Activated effector memory CD4-positive, alpha-beta T cell treated with Interleukin-2 at 50 U/mL for 16 hours (primary cell): Measurements from ENCODE around the gene TCEAL6.
"Not testable (repeated sequence)": the region's sequence is repeated elsewhere in the genome, so short reads cannot be mapped to it uniquely, and the experiment has no call there.

Source experiments
- DNase-seq: peaks from one replicate; pipeline ENCODE4 v3.0.0-alpha.2; 2020

The TCEAL6 gene

GRCh38 chrX:102142274-102142673, at the start of gene TCEAL6:
Gene TCEAL6, minus strand, starts transcription at chrX:102142481.
- DNase-seq: not testable (repeated sequence)

DNA sequence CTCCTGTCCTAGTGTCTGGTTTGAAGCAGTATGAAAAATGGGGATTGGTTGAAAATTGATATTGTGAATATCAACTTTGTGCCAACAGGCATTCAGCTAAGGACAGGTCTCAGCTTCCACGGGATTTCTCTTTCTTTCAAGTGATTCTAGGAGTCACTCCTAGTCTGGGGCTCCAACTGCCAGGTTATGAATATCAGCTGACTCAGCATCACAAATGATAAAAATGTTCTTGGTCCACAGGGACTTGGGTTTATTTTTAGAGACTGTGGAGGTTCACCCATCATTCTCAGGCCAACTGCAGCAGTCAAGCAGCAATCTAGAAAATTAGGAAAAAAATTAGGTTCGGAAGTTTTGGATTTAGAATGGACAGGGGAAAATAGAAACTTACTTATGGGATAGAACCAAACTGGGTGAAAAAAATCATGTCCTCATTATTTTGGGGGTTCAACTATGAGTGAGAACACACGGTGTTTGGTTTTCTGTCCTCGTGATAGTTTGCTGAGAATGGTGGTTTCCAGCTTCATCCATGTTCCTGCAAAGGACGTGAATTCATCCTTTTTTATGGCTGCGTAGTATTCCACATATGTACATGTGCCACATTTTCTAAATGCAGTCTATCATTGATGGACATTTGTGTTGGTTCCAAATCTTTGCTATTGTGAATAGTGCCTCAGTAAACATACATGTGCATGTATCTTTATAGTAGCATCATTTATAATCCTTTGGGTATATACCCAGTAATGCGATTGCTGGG, 43.9 kb upstream of the TCEAL6 start:
- DNase-seq: no peak

GRCh38 chrX:102155806-102156179, 13.5 kb upstream of the TCEAL6 start, which contains the start of gene BEX5:
Gene BEX5, minus strand, starts transcription at chrX:102155977. Its CDS starts 1,712 bp downstream, at chrX:102154265.
- DNase-seq: peak; percentile 39

DNA sequence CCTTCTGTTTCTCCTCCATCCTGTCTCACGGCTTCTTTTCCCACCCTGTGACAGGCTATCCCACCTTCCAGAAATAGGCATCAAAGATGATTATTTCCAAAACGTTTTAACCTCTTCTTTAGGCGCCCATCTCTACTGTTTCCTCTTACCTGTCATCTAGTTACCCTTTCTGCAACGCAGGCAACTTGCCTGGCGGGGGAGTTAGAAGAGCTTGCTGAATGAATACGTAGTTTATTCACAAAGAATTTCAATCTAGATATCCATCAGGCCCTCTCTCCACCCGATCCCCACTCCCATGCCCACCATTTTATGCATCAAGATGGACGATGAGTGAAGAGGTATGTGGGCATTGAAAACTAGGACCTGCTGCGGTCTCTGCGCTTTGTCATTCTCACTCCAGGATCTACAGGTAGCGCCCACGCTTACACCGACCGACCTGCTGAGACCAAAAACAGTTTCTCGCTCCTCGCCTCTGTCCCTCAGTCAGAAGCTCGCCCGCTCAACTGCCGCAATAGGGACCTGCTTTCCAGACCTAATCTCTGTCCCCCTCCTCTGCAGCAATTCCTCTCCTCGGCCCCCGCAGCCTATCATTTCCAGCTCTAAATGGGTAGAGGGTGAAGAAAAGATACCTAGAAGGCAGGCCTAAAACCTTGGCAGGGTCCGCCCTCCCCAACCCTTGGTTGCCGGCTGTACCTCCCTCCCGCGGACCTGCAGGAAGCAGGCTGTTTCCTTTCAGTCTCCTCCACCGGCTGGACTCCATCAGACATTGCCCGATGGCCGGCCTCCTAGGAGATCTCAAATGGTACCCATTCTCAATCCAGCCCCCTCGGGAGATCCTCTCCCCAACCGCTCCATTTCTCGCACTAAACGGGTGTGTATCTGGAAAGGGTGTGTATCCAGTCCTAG, 12.9 kb upstream of the TCEAL6 start:
- peak; percentile 5 for DNase-seq

DNA sequence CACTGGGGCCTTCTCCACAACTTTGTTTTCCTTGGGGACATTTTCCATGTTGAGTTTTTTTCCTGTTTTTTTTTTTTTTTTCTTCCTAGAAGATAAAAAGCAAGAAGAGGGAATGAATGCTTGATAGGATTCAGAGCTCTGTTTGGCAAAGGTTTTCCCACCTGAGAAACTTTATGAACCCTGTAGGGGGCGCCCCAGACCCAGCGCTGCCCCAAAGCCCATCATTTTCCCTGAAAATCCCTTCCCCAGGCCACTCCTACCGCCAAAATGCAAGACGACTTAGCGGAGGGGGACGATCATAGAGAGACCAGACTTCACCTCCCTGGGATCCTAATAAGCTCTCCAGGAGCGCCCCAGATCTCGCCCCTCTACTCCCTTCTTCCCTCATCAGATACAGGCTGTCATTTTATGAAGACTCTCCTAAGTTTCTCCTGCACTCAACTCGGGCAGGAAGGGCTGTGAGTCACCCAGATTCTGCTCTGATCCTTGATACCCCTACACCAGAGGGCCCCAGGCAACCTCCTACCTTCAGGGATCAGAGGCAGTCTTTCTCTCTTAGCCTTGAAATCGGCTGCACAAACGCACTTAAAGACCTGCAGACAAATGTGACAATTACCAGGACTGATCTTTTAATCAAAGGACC, 12.1 kb upstream of the TCEAL6 start:
- peak; percentile 0 for DNase-seq

DNA sequence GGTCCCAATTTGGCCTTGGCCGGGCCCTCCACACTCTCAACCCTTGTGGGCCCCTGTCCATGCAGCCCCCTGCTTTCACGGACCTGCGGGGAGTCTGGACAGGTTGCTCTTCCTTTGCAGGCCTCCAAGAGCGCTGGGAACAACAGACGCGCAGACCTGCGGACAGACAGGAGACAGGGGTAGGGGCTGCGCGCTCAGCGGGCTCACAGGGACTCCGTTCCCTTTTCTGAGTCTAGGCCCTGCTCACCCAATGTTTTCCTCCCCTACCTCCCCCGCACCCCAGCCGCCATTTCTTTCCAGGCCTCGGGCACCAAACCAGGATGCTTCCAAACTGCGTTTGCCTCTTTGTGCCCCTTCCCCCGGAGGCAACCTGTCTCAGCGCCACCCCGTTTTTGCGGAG, 650 bp downstream of the TCEAL6 start:
- not testable (repeated sequence) for DNase-seq

DNA sequence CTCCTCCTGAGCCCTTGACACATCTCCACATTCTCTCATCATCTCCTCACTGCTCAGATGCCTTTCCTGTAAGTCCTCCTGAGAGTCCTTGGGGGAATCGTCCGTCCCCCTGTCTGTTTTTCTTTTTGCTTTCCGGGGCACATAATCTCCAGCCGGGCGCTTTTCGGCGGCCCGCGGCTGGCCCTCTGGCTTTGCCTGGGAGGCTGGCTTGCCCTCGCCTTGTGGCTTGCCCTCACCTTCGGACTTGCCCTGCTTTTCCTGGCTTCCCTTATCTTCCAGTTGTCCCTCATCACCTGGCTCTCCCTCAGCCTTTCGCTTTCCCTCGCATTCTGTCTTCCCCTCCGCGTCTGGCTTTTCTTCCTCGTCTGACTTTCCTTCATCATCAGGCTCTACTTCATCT, 1.4 kb downstream of the TCEAL6 start:
- DNase-seq: not testable (repeated sequence)

DNA sequence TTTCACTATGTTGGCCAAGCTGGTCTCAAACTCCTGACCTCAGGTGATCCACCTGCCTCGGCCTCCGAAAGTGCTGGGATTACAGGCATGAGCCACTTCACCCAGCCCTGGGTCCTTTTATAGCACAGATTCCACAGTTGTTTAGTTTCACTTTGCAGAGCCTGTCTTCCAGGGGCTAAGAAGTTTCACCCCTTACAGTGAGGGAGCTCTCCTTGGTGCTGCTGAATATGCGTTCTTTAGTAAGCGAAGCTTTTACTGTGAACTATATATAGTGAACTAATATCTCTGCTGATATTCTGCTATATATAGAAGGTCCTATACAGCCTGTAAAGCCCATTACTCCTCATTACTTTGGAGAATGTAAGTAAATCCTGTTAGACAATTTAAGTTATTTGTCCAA, 4.2 kb downstream of the TCEAL6 start:
- DNase-seq: no peak

- no peak for DNase-seq
Measured at GRCh38 chrX:102129473-102129872, 12.8 kb downstream of the TCEAL6 start.

- DNase-seq: no peak
Measured at GRCh38 chrX:102126863-102127262, 15.4 kb downstream of the TCEAL6 start.

GRCh38 chrX:102126080-102126818, 16.0 kb downstream of the TCEAL6 start:
- DNase-seq: not testable (repeated sequence)

DNA sequence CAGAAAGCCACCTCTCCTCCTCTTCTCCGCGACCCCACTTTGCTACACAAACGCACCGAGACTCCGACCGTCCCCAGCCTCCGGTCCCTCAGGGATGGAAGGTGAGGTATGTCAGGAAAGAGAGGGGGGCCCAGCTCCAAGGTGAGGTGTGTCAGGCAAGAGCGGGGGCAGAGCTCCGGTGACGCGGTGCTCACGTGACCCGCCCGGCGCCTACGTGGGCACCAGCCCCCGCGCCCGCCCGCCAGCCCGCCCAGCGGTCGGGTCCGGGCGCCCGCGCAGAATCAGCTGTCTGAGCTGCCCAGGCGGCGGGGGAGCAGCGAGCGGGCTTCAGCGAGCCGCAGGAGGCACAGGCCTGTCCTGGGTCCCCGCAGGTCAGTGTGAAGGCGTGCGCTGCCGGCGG, 16.8 kb downstream of the TCEAL6 start, which contains the start of gene TCEAL2:
Gene TCEAL2, plus strand, starts transcription at position 244 of the 400 bp plus-strand sequence. CDS start 1,152 bp downstream, outside the sequence.
- DNase-seq: not testable (repeated sequence)

GRCh38 chrX:102125014-102125413, 17.3 kb downstream of the TCEAL6 start:
- DNase-seq: not testable (repeated sequence)

DNA sequence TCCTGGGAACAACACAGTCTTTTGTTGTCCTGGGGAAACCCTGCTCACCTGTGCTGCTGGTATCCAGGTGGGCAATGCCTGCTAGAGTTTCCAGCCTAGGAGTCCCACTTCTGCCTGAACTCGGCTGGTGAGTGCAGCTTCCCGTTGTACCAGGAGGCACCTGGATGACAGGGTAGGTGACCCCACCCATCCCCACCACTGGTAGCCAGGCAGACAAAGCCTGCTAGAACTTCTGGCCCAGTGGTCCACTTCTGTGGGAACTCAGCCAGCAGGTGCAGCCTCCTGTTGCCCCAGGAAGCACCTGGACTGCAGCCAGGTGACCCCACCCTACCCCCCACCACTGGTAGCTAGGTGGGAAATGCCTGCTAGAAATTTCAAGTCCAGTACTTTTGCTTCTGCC, 26.5 kb downstream of the TCEAL6 start:
- no peak for DNase-seq

DNA sequence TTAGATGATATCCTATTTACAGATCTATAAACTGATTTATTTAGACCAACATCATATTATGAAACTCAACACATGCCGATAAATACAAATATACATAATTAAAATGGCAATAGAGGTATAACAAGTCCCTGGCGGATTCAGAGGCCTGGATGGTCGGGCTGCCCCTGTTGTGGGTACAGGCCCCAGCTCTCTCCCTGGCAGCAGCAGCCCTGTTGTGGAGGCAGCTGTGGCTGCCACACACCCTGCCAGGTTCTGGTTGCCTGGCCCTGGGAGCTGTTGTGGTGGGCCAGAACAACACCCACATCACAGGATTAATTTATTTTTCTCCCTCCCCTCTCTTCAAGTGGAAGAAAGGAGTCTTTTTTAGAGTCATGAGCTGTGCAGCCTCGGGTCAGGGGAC, 28.9 kb downstream of the TCEAL6 start:
- DNase-seq: no peak
